ENCODE measurements around the gene TRIM24. TPM values are rescaled to one million over a fixed set of nuclear protein-coding genes. Genes with fewer than 3 reads are reported as not detected.

TRIM24 gene
- total RNA-seq, 4 donors from 2014 or later = 13.5 to 21.1 (median 17.7) TPM

DNA sequence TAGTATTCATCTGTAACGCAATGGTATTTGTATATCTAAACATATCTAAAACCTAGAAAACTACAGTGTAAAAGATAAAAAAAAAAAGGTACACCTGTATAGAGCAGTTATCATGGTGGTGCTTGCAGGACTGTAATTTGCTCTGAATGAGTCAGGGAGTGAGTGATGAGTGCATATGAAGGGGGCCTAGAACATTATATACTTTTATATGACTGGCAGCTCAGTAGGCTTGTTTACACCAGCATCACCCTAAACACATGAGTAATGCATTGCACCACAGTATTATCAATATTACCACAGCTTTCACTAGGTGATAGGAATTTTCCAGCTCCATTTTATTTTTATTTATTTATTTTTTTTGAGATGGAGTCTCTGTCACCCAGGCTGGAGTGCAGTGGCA lies 40.8 kb downstream of the TRIM24 start:
- 98 to 100% methylated on average over 1 of the region's 1 CpG for WGBS, 2 donors
- no peak for DNase-seq (ENCODE audit: low spot score in 2 of 2)
- no peak for TF ChIP-seq POLR2A (IDR thresholded peaks at IDR 0.05)
- TF ChIP-seq, protein P1, sequence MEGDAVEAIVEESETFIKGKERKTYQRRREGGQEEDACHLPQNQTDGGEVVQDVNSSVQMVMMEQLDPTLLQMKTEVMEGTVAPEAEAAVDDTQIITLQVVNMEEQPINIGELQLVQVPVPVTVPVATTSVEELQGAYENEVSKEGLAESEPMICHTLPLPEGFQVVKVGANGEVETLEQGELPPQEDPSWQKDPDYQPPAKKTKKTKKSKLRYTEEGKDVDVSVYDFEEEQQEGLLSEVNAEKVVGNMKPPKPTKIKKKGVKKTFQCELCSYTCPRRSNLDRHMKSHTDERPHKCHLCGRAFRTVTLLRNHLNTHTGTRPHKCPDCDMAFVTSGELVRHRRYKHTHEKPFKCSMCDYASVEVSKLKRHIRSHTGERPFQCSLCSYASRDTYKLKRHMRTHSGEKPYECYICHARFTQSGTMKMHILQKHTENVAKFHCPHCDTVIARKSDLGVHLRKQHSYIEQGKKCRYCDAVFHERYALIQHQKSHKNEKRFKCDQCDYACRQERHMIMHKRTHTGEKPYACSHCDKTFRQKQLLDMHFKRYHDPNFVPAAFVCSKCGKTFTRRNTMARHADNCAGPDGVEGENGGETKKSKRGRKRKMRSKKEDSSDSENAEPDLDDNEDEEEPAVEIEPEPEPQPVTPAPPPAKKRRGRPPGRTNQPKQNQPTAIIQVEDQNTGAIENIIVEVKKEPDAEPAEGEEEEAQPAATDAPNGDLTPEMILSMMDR (IDR thresholded peaks at IDR 0.05) = no peak
- intact Hi-C loops (cut with DNase I; ENCODE audit: low total_unique reads) = no loop called here
- no peak overlapping the region for H3K4me3 ChIP-seq (ENCODE audit: low read depth, poor library complexity, severe bottlenecking)

DNA sequence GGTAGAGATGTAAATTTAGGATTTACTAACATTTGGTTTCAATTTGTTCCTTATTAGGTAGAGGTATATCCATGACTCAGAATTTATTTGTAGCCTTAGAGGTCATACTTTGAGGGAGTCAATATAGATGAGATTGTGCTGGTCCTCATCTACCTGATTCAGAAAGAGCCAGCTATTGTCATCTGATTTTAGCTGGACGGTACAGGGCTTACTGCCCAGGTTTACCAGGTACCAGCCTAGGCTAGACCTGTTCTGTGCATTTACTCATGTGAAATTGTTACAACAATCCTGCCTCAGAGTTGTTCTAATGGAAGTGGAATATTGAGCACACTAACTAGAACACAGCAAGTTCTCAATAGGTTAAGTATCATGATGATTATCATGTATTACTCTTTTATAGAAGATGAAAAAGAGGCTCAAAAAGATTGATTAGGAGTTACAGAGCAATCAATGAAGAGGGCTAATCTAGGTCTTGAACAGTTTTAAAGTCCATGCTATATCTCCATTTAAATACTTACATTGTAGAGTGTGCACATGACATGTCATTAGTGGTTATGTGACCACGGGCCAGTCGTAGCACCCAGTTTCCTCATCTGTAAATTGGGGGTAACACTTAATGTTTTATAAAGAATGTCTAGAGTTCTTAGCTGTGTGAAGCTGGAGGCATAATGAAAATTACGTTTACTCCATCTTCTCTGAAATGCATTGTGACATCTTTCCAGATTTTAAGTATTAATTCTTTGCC lies 42.1 kb downstream of the TRIM24 start:
- intact Hi-C loops (cut with DNase I; ENCODE audit: low total_unique reads) = no loop called here
- WGBS, 2 donors = 86 to 92% methylated on average over 4 of the region's 4 CpGs

DNA sequence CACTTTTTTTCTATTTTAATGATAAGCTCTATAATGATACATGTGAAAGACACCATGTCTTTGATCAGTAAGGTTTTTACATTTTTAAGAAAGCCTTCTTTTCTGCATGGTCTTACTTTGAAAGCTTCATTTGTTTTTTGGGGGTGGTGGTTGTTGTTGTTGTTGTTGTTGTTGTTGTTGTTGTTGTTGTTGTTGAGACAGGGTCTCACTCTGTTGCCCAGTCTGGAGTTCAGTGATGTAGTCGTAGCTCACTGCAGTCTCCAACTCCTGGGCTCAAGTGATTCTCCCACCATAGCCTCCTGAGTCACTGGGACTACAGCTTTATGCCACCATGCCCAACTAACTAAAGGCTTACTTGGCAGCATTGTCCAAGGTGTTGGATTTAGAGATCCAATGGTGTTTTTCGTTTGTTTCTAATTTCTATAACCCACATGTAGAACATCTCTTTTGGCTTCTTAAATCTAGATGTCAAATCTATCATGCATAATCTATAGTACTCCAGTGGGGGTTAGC lies 45.4 kb downstream of the TRIM24 start:
- WGBS, 2 donors = 92 to 98% methylated on average over 2 of the region's 2 CpGs
- DNase-seq (ENCODE audit: low spot score in 2 of 2) = no peak
- no peak overlapping the region for H3K4me3 ChIP-seq (ENCODE audit: low read depth, poor library complexity, severe bottlenecking)
- TF ChIP-seq, protein P1 (IDR thresholded peaks at IDR 0.05) = no peak
- no peak for TF ChIP-seq POLR2A (IDR thresholded peaks at IDR 0.05)
- intact Hi-C loops (cut with DNase I; ENCODE audit: low total_unique reads) = no loop called here

More for the DNA sequence above, 42.1 kb downstream of the TRIM24 start:
- no peak overlapping the region for H3K4me3 ChIP-seq (ENCODE audit: low read depth, poor library complexity, severe bottlenecking)
- TF ChIP-seq, protein P1 (IDR thresholded peaks at IDR 0.05) = no peak
- no peak for TF ChIP-seq POLR2A (IDR thresholded peaks at IDR 0.05)
- DNase-seq (ENCODE audit: low spot score in 2 of 2) = no peak

DNA sequence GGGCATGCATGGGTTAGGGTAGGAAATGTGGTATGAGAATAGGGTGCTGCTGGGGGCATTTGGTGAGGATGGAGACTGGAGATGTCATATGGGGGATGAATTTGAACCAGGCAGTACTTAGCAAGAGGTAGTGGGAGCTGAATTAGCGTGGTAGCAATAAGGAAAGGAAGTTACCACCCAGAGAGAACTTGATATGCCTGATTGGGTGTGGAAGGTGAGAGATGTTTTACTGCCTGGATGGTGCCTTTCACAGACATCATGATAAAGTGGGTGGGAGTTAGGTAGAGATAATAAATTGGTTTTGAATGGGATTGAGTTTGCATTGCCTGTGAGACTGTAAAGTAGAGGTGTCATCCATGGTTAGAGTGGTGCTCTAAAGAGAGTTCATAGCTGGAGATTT lies 46.7 kb downstream of the TRIM24 start:
- DNase-seq (ENCODE audit: low spot score in 2 of 2) = no peak

DNA sequence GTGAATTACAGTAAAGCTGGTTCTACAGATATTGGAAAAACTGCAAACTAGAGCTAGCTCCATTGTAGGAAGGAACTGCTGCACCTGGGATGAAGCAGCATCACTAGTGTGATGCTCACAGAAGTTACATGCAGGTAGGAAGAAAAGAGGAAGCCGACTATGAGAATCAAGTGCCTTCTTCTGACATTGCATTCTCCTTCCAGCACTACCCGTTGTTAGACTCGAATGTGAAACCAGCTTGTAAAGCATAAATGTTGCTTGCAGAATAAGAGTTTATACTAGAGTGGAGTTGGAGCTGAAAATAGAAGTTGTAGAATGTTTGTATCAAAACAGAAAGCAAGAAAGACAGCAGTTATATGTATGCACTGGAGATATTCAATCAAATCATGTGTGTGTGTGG lies 49.9 kb downstream of the TRIM24 start:
- DNase-seq (ENCODE audit: low spot score in 2 of 2) = no peak
- intact Hi-C loops (cut with DNase I; ENCODE audit: low total_unique reads) = no loop called here
- TF ChIP-seq, protein P1 (IDR thresholded peaks at IDR 0.05) = no peak
- no peak for TF ChIP-seq POLR2A (IDR thresholded peaks at IDR 0.05)
- no peak overlapping the region for H3K4me3 ChIP-seq (ENCODE audit: low read depth, poor library complexity, severe bottlenecking)
- WGBS, 2 donors = 85 to 93% methylated on average over 3 of the region's 3 CpGs

More for the DNA sequence above, 46.7 kb downstream of the TRIM24 start:
- TF ChIP-seq POLR2A (IDR thresholded peaks at IDR 0.05) = no peak
- TF ChIP-seq, protein P1 (IDR thresholded peaks at IDR 0.05) = no peak
- intact Hi-C loops (cut with DNase I; ENCODE audit: low total_unique reads) = no loop called here
- no peak overlapping the region for H3K4me3 ChIP-seq (ENCODE audit: low read depth, poor library complexity, severe bottlenecking)
- 38 to 48% methylated on average over 1 of the region's 1 CpG for WGBS, 2 donors
